ENCODE measurements around the gene ZNF611. TPM values are rescaled to one million over a fixed set of nuclear protein-coding genes. Genes with fewer than 3 reads are reported as not detected.

The ZNF611 gene
- polyA plus RNA-seq, 1 donor from 2014 or later: 11.8 TPM

DNA sequence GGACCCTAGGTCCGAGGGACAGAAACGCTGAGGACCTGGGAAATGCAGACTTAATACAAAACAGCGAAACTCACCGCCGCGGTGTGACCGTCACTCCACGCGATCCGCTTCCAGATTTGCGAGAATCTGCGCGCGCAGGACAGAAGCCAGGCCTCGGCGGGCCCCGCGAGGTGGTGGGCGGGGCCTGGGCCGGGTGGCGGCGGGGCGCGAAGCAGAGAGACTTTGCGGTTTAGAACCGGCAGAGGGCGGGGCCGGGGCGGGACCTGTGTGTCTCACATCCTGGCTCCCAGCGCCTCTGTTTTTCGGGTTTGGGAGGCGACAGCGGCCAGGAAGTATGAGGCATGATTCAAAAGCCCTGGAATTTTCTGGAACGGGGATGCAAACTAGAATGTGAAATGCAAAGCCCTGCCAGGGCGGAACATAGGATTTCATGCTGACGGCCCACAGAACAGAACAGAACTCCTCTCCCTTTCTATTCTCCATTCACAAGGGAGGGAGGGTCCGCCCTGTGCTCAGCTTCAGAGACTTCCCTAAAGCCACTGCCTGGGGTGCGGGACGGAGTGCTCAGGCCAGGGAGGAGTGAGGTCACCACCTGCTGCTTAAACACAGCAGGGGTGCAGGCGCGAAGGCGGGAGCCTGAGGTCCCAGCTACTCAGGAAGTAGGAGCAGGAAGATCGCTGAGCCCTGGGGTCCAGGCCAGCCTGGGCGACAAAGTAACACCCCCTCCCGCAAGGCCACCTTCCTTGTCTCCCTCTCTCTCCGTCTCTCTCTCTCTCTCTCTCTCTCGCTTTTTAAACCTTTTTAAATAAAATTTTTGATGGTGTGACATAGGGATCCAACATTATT, 44.3 kb downstream of the ZNF611 start:
- Histone ChIP-seq H3K79me2 (replicated peaks; ENCODE audit: insufficient read depth, low read length) (no peaks in the 10 kb centered on the region), H3K4me3 (ENCODE audit: low read length) (peak overlapping the region; percentile 68), H3K9me3 (ENCODE audit: low read length) (no peaks in the 10 kb centered on the region), H3K9ac (ENCODE audit: low read length) (peak overlapping the region; percentile 63), H3F3A (ENCODE audit: insufficient read depth, low read length, poor library complexity, severe bottlenecking) (no peaks in the 10 kb centered on the region), H4K20me1 (ENCODE audit: insufficient read depth) (no peaks in the 10 kb centered on the region), H3K4me2 (ENCODE audit: low read length) (peak overlapping the region; percentile 55), H3K27me3 (ENCODE audit: insufficient read depth, low read depth, low read length) (no peaks in the 10 kb centered on the region), H3K36me3 (ENCODE audit: insufficient read depth, low read length) (no peaks in the 10 kb centered on the region), H2AFZ (ENCODE audit: low read depth, low read length) (peak overlapping the region; percentile 76), H3K27ac (ENCODE audit: low read length) (no peak overlapping the region), H3K9me2 (ENCODE audit: insufficient read depth, low read length) (no peaks in the 10 kb centered on the region)
- TF ChIP-seq RAD21 (conservative IDR thresholded peaks at IDR 0.05): no peak
- TF ChIP-seq TAF1 (IDR thresholded peaks at IDR 0.05; ENCODE audit: low read depth): no peak
- peak; percentile 67 for TF ChIP-seq MXI1 (conservative IDR thresholded peaks at IDR 0.05; ENCODE audit: poor library complexity, severe bottlenecking)
- TF ChIP-seq SMC3 (conservative IDR thresholded peaks at IDR 0.05; ENCODE audit: poor library complexity): peak; percentile 53
- no peak for TF ChIP-seq EZH2 (IDR thresholded peaks at IDR 0.05; ENCODE audit: borderline replicate concordance, insufficient read depth, low read length, poor library complexity, severe bottlenecking)
- TF ChIP-seq POLR2AphosphoS5 (IDR thresholded peaks at IDR 0.05): peak; percentile 47
- TF ChIP-seq, protein P1, sequence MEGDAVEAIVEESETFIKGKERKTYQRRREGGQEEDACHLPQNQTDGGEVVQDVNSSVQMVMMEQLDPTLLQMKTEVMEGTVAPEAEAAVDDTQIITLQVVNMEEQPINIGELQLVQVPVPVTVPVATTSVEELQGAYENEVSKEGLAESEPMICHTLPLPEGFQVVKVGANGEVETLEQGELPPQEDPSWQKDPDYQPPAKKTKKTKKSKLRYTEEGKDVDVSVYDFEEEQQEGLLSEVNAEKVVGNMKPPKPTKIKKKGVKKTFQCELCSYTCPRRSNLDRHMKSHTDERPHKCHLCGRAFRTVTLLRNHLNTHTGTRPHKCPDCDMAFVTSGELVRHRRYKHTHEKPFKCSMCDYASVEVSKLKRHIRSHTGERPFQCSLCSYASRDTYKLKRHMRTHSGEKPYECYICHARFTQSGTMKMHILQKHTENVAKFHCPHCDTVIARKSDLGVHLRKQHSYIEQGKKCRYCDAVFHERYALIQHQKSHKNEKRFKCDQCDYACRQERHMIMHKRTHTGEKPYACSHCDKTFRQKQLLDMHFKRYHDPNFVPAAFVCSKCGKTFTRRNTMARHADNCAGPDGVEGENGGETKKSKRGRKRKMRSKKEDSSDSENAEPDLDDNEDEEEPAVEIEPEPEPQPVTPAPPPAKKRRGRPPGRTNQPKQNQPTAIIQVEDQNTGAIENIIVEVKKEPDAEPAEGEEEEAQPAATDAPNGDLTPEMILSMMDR (IDR thresholded peaks at IDR 0.05; ENCODE audit: poor library complexity, severe bottlenecking): peak; percentile 66
- TF ChIP-seq, protein P2, sequence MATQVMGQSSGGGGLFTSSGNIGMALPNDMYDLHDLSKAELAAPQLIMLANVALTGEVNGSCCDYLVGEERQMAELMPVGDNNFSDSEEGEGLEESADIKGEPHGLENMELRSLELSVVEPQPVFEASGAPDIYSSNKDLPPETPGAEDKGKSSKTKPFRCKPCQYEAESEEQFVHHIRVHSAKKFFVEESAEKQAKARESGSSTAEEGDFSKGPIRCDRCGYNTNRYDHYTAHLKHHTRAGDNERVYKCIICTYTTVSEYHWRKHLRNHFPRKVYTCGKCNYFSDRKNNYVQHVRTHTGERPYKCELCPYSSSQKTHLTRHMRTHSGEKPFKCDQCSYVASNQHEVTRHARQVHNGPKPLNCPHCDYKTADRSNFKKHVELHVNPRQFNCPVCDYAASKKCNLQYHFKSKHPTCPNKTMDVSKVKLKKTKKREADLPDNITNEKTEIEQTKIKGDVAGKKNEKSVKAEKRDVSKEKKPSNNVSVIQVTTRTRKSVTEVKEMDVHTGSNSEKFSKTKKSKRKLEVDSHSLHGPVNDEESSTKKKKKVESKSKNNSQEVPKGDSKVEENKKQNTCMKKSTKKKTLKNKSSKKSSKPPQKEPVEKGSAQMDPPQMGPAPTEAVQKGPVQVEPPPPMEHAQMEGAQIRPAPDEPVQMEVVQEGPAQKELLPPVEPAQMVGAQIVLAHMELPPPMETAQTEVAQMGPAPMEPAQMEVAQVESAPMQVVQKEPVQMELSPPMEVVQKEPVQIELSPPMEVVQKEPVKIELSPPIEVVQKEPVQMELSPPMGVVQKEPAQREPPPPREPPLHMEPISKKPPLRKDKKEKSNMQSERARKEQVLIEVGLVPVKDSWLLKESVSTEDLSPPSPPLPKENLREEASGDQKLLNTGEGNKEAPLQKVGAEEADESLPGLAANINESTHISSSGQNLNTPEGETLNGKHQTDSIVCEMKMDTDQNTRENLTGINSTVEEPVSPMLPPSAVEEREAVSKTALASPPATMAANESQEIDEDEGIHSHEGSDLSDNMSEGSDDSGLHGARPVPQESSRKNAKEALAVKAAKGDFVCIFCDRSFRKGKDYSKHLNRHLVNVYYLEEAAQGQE (IDR thresholded peaks at IDR 0.05; ENCODE audit: borderline replicate concordance): no peak
- TF ChIP-seq EP300 (conservative IDR thresholded peaks at IDR 0.05; ENCODE audit: poor library complexity, severe bottlenecking): no peak

DNA sequence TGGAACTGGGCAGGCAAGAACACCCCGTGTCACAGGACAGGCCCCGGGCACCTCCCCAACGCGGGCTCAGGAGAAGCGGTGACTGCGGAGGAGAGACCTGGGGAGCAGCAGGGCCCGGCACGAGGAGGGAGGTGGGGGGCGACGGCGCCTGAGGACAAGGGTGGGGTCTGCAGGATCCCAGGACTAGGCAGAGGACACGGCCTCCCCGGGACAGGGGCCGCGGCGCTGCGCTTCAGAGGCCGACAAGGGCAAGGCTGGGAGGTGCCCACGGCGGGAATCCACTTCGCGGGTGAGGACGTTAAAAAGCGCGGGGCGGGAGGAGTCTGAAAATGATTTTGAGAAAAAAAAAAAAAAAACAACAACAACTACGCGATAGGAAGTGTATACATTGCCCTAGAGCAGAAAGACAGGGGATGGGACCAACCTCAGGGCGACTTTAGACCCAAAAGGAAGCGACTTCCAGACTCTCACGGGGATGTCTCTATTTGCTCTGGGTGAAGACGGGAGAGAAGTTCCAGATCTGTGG, 44.9 kb downstream of the ZNF611 start:
- no peak overlapping the region for H3K27ac ChIP-seq (ENCODE audit: low read length)
- TF ChIP-seq EP300 (conservative IDR thresholded peaks at IDR 0.05; ENCODE audit: poor library complexity, severe bottlenecking): no peak
- TF ChIP-seq, protein P2 (IDR thresholded peaks at IDR 0.05; ENCODE audit: borderline replicate concordance): no peak
- no peak for TF ChIP-seq TAF1 (IDR thresholded peaks at IDR 0.05; ENCODE audit: low read depth)
- TF ChIP-seq, protein P1 (IDR thresholded peaks at IDR 0.05; ENCODE audit: poor library complexity, severe bottlenecking): no peak
- TF ChIP-seq MXI1 (conservative IDR thresholded peaks at IDR 0.05; ENCODE audit: poor library complexity, severe bottlenecking): no peak
- TF ChIP-seq POLR2AphosphoS5 (IDR thresholded peaks at IDR 0.05): no peak
- TF ChIP-seq EZH2 (IDR thresholded peaks at IDR 0.05; ENCODE audit: borderline replicate concordance, insufficient read depth, low read length, poor library complexity, severe bottlenecking): no peak
- TF ChIP-seq SMC3 (conservative IDR thresholded peaks at IDR 0.05; ENCODE audit: poor library complexity): no peak
- no peak for TF ChIP-seq RAD21 (conservative IDR thresholded peaks at IDR 0.05)
- peak overlapping the region; percentile 1 for H2AFZ ChIP-seq (ENCODE audit: low read depth, low read length)
- peak overlapping the region; percentile 68 for H3K4me3 ChIP-seq (ENCODE audit: low read length)
- H3K9me3 ChIP-seq (ENCODE audit: low read length): no peaks in the 10 kb centered on the region
- H4K20me1 ChIP-seq (ENCODE audit: insufficient read depth): no peaks in the 10 kb centered on the region
- H3K27me3 ChIP-seq (ENCODE audit: insufficient read depth, low read depth, low read length): no peaks in the 10 kb centered on the region
- no peaks in the 10 kb centered on the region for H3K79me2 ChIP-seq (replicated peaks; ENCODE audit: insufficient read depth, low read length)
- H3K9me2 ChIP-seq (ENCODE audit: insufficient read depth, low read length): no peaks in the 10 kb centered on the region
- peak overlapping the region; percentile 63 for H3K9ac ChIP-seq (ENCODE audit: low read length)
- peak overlapping the region; percentile 50 for H3K4me2 ChIP-seq (ENCODE audit: low read length)
- H3F3A ChIP-seq (ENCODE audit: insufficient read depth, low read length, poor library complexity, severe bottlenecking): no peaks in the 10 kb centered on the region
- H3K36me3 ChIP-seq (ENCODE audit: insufficient read depth, low read length): no peaks in the 10 kb centered on the region
